ENCODE data around the gene TMEM60. TPM values are rescaled to one million over a fixed set of nuclear protein-coding genes. Genes with fewer than 3 reads are reported as not detected.

The TMEM60 gene
- total and polyA plus RNA-seq, 3 donors from 2014 or later = 21.7 to 31.4 (median 27.9) TPM

DNA sequence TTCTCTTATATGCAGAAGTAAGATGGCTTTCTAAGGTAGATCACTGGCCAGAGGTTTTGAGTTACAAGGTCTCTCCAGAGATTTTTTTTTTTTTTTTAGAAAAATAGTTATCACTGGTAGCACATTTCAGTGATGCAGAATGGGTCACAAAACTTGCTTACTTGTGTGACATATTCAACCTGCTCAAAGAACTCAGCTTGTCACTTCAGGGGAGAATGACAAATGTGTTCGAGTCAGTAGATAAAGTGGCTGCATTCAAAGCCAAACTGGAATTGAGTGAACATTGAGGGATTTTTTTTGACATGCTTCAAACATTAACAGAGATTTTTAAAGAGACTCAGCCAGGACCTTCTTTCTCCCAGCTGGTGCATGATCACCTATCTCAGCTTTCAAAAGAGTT, 33.7 kb upstream of the TMEM60 start:
- Histone ChIP-seq H3K27me3 (no peaks in the 10 kb centered on the region), H3K36me3 (ENCODE audit: low read depth, missing control alignments) (no peaks in the 10 kb centered on the region), H3K4me3 (no peak overlapping the region), H3K4me1 (no peaks in the 10 kb centered on the region), H3K27ac (no peak overlapping the region), H3K9me3 (no peaks in the 10 kb centered on the region)
- TF ChIP-seq, protein P1, sequence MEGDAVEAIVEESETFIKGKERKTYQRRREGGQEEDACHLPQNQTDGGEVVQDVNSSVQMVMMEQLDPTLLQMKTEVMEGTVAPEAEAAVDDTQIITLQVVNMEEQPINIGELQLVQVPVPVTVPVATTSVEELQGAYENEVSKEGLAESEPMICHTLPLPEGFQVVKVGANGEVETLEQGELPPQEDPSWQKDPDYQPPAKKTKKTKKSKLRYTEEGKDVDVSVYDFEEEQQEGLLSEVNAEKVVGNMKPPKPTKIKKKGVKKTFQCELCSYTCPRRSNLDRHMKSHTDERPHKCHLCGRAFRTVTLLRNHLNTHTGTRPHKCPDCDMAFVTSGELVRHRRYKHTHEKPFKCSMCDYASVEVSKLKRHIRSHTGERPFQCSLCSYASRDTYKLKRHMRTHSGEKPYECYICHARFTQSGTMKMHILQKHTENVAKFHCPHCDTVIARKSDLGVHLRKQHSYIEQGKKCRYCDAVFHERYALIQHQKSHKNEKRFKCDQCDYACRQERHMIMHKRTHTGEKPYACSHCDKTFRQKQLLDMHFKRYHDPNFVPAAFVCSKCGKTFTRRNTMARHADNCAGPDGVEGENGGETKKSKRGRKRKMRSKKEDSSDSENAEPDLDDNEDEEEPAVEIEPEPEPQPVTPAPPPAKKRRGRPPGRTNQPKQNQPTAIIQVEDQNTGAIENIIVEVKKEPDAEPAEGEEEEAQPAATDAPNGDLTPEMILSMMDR (IDR thresholded peaks at IDR 0.05) = no peak
- TF ChIP-seq POLR2A (IDR thresholded peaks at IDR 0.05) = no peak
- WGBS, 2 donors = 82 to 100% methylated on average over 1 of the region's 1 CpG
- intact Hi-C loops (cut with DNase I; ENCODE audit: low total_unique reads) = no loop called here
- DNase-seq = no peak

DNA sequence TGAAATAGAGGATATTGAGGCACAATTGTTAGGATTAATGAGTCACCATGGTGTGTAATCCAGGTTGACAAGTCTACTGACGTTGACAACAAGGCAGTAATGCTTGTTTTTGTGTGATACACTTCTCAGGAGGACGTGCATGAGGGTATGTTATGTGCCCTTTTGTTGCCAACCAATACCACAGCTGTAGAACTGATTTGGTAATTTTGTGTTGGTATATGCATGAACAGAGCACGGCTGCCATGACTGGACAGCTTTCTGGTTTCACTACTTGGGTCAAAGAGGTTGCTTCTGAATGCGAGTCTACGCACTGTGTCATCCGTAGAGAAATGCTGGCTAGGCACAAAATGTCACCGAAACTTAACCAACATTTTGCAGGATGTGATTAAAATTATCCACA, 33.2 kb upstream of the TMEM60 start:
- H3K9me3 ChIP-seq = no peaks in the 10 kb centered on the region
- 95 to 96% methylated on average over 7 of the region's 7 CpGs for WGBS, 2 donors
- intact Hi-C loops (cut with DNase I; ENCODE audit: low total_unique reads) = no loop called here

DNA sequence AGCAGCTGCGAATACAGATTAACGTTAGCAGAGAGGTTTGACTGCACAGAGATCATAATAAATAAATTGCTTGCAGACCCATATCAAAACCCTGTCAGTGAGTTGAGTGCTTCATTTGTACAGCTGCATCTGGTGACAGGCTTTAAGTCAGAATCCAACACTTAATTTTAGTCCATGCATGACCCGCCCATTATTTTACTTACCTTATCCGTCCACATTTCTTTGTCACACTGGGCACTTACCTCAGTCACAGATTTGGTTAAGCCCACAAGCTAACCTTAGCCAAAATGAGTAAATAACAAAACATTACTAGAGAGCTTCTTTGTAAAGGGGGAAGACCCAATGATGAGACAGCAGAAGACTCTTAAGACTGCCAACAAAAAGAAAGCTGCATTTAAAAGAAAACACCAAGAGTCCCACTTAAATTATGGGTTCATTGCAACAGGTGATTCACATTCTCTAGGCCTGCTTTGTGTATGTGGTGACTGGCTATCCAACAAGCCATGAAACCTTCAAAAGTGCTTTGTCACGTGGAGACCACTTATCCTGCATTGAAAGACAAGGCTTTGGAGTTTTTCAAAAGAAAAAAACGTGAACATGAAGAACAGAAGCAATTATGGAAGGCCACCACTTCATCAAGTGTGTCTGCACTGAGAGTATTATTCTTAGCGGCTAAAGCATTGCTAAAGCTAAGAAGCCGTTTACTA, 32.6 kb upstream of the TMEM60 start:
- no peaks in the 10 kb centered on the region for H3K36me3 ChIP-seq (ENCODE audit: low read depth, missing control alignments)
- H3K9me3 ChIP-seq = no peaks in the 10 kb centered on the region
- 92 to 94% methylated on average over 8 of the region's 8 CpGs for WGBS, 2 donors
- H3K4me1 ChIP-seq = no peaks in the 10 kb centered on the region
- TF ChIP-seq, protein P1 (IDR thresholded peaks at IDR 0.05) = no peak
- no peak for TF ChIP-seq POLR2A (IDR thresholded peaks at IDR 0.05)
- DNase-seq = no peak
- no peak overlapping the region for H3K4me3 ChIP-seq
- H3K27ac ChIP-seq = no peak overlapping the region
- H3K27me3 ChIP-seq = no peaks in the 10 kb centered on the region
- intact Hi-C loops (cut with DNase I; ENCODE audit: low total_unique reads) = no loop called here

More for the DNA sequence above, 33.2 kb upstream of the TMEM60 start:
- no peaks in the 10 kb centered on the region for H3K27me3 ChIP-seq
- no peaks in the 10 kb centered on the region for H3K4me1 ChIP-seq
- no peaks in the 10 kb centered on the region for H3K36me3 ChIP-seq (ENCODE audit: low read depth, missing control alignments)
- no peak for DNase-seq
- H3K27ac ChIP-seq = no peak overlapping the region
- no peak overlapping the region for H3K4me3 ChIP-seq
- TF ChIP-seq, protein P1 (IDR thresholded peaks at IDR 0.05) = no peak
- no peak for TF ChIP-seq POLR2A (IDR thresholded peaks at IDR 0.05)

DNA sequence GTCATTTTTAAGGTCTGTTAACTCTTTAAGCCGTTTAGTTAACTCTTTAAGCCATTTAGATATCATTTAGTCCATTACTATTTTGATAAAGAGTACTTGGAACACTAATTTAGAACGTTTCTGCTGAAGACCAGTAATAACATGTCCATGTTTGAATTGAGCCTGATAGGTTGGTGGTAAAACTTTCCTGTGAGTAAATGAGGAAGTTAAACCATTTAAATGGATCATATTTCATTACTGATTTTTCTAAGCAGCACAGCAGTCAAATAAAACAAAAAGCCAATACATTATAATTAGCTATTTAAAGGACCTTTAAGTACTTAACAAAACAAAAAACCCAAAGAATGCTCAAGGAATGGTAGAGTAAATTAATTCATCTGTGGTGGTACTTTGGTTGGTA, 29.8 kb upstream of the TMEM60 start:
- intact Hi-C loops (cut with DNase I; ENCODE audit: low total_unique reads) = no loop called here
- Histone ChIP-seq H3K4me3 (no peak overlapping the region), H3K36me3 (ENCODE audit: low read depth, missing control alignments) (no peaks in the 10 kb centered on the region), H3K4me1 (no peaks in the 10 kb centered on the region), H3K27ac (no peak overlapping the region), H3K27me3 (no peaks in the 10 kb centered on the region), H3K9me3 (no peaks in the 10 kb centered on the region)
- TF ChIP-seq, protein P1 (IDR thresholded peaks at IDR 0.05) = no peak
- TF ChIP-seq POLR2A (IDR thresholded peaks at IDR 0.05) = no peak
- WGBS, 2 donors = 66 to 82% methylated on average over 2 of the region's 2 CpGs
- DNase-seq = no peak

DNA sequence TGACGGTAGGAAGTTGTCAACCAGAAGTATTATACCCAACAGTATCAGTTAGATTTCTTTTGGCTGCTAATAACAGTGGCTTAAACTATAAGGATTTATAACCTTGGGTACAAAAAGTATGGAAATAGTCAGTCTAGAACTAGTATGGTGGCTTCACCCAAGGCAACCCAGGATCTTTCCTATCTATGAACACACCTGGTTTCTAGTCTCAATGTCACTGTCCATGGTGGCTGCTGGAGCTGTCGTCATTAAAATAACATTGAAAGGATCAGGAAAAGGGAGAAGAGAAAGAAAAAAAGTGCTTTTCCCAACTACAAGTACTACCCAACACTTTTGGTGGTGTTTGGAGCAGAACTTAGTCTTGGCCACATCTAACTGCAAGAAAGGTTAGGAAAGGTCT, 28.1 kb upstream of the TMEM60 start:
- no peaks in the 10 kb centered on the region for H3K9me3 ChIP-seq
- intact Hi-C loops (cut with DNase I; ENCODE audit: low total_unique reads) = no loop called here
- no peak overlapping the region for H3K27ac ChIP-seq
- no peaks in the 10 kb centered on the region for H3K27me3 ChIP-seq
- TF ChIP-seq POLR2A (IDR thresholded peaks at IDR 0.05) = no peak
- TF ChIP-seq, protein P1 (IDR thresholded peaks at IDR 0.05) = no peak
- 89 to 92% methylated on average over 2 of the region's 2 CpGs for WGBS, 2 donors
- no peak for DNase-seq
- no peaks in the 10 kb centered on the region for H3K36me3 ChIP-seq (ENCODE audit: low read depth, missing control alignments)
- H3K4me1 ChIP-seq = no peaks in the 10 kb centered on the region
- no peak overlapping the region for H3K4me3 ChIP-seq
